K562 (cell line): Measurements from ENCODE around the gene PIK3C2B. TPM values are rescaled to one million over a fixed set of nuclear protein-coding genes. Genes with fewer than 3 reads are reported as not detected.

Experiments
- DPF2 ChIP-seq: fragments of 450-650 bp; IDR thresholded peaks from 2 replicates; pipeline ENCODE4 v1.6.1; 2016
- ELK3 ChIP-seq: fragments of 450-650 bp; formaldehyde crosslinking; IDR thresholded peaks from 2 replicates; pipeline ENCODE4 v1.4.0; 2020; ENCODE audit warnings: mild to moderate bottlenecking
- HMGN3 ChIP-seq: IDR thresholded peaks from 2 replicates; pipeline ENCODE4 v1.6.1; 2011; ENCODE audit warnings: borderline replicate concordance, low read depth, mild to moderate bottlenecking, mixed read lengths, low read length; ENCODE audit not compliant: insufficient read length; ENCODE audit errors: extremely low read depth
- JUND ChIP-seq, 2 experiments: IDR thresholded peaks; 2 replicates in 1 of 2; 3 replicates in 1 of 2; pipeline ENCODE4 v1.6.1; 2011; ENCODE audit warnings: borderline replicate concordance in 2 of 2, low read depth in 2 of 2, low read length in 2 of 2, improper control_type of control experiment in 1 of 2, missing biosample characterization in 1 of 2, missing genetic modification characterization in 1 of 2, missing genetic modification reagents in 1 of 2
- LEF1 ChIP-seq: fragments of 450-650 bp; IDR thresholded peaks from 2 replicates; pipeline ENCODE4 v1.6.1; 2016; ENCODE audit warnings: mild to moderate bottlenecking
- MECOM ChIP-seq: fragments of 250-450 bp; sonication (Bioruptor Pico); IDR thresholded peaks from 2 replicates; pipeline ENCODE4 v1.8.0; 2022; ENCODE audit warnings: inconsistent platforms
- MLLT1 ChIP-seq, 2 experiments: fragments of 450-650 bp; IDR thresholded peaks; 2 replicates each; pipeline ENCODE4 v1.6.1; 2016
- MYC ChIP-seq, 2 experiments: fragments of 250-450 bp in 1 of 2; sonication (Bioruptor Pico) in 1 of 2; IDR thresholded peaks; 2 replicates each; pipeline versions ENCODE4 v1.5.1 to v1.6.1; 2012 to 2021; ENCODE audit warnings: low read depth in 2 of 2, borderline replicate concordance in 1 of 2, improper control_type of control experiment in 1 of 2, low read length in 1 of 2, mild to moderate bottlenecking in 1 of 2, moderate library complexity in 1 of 2
- RAD51 ChIP-seq: fragments of 450-650 bp; IDR thresholded peaks from 2 replicates; pipeline ENCODE4 v1.7.1; 2016; ENCODE audit warnings: low read depth, mild to moderate bottlenecking, borderline replicate concordance
- RBM25 ChIP-seq: fragments of 200-400 bp; formaldehyde crosslinking; IDR thresholded peaks from 2 replicates; pipeline ENCODE4 v1.6.1; 2018; ENCODE audit warnings: low read length, low read depth, moderate library complexity; ENCODE audit not compliant: severe bottlenecking
- SIRT6 ChIP-seq: IDR thresholded peaks from one replicate; pipeline ENCODE4 v1.6.1; 2012; ENCODE audit warnings: low read depth, mild to moderate bottlenecking, control low read depth, inconsistent platforms, low read length, moderate library complexity
- ZBTB2 ChIP-seq: fragments of 450-650 bp; IDR thresholded peaks from 2 replicates; pipeline ENCODE4 v1.6.1; 2016; ENCODE audit warnings: antibody characterized with exemption
- ZFP1 ChIP-seq: fragments of 450-650 bp; formaldehyde crosslinking; IDR thresholded peaks from 2 replicates; pipeline ENCODE4 v1.4.0; 2020; ENCODE audit warnings: mild to moderate bottlenecking, mixed read lengths
- ZKSCAN8 ChIP-seq: fragments of 200-800 bp; sonication (Bioruptor generic); IDR thresholded peaks from 2 replicates; pipeline ENCODE4 v1.6.1; 2016; ENCODE audit warnings: missing genetic modification characterization, missing compliant biosample characterization
- polyA plus RNA-seq, 8 experiments: library from polyadenylated mRNA; depleted of rRNA in 4 of 8; stranded (reverse) in 5 of 8; unstranded in 3 of 8; fragments of >200 nt; fragmentation: Nextera tagmentation in 2 of 8; fragmentation: Illumina TruSeq in 1 of 8; extraction: Ambion mirVana in 2 of 8; extraction: Trizol in 1 of 8; gene quantifications; 2 replicates each; pipeline versions ENCODE4 v1.2.1 to v1.2.3, GENCODE V29; 2011 to 2014; ENCODE audit warnings: inconsistent platforms in 1 of 8, missing spikeins in 1 of 8
- total RNA-seq, 7 experiments: library from RNA; depleted of rRNA in 6 of 7; stranded (reverse); fragments of >200 nt in 6 of 7; fragmentation: Illumina TruSeq in 2 of 7; extraction: Trizol in 2 of 7; gene quantifications; 2 replicates each; pipeline versions ENCODE4 v1.2.1 to v1.2.3, GENCODE V29; 2011 to 2021; ENCODE audit warnings: low replicate concordance in 1 of 7
- TF ChIP-seq, protein P1 (sequence below): fragments of 250-450 bp; sonication (Bioruptor Pico); IDR thresholded peaks from 2 replicates; pipeline ENCODE4 v1.5.0; 2022; ENCODE audit warnings: mild to moderate bottlenecking
- TF ChIP-seq, protein P2 (sequence below): fragments of 250-450 bp; sonication (Bioruptor Pico); IDR thresholded peaks from 2 replicates; pipeline ENCODE4 v1.5.0; 2020; ENCODE audit warnings: mild to moderate bottlenecking, borderline replicate concordance

PIK3C2B gene
- total and polyA plus RNA-seq, 9 of the 15 experiments (the other 6 are each of a cell fraction or from before 2014, with no cell fraction given) = 0.10 to 2.9 (median 0.72) TPM

- no peak for TF ChIP-seq ELK3 (CRISPR knock-in tag)
- peak; percentile 12; the same call in 1 of the 2 replicates for TF ChIP-seq JUND (IDR thresholded peaks at IDR 0.05; ENCODE audit: borderline replicate concordance, low read depth, low read length)
- TF ChIP-seq JUND (tag; IDR thresholded peaks at IDR 0.05; ENCODE audit: borderline replicate concordance, low read depth, low read length) = no peak
- 0 out of 2 replicates have a peak, but pooled peaks have one; percentile 28 for TF ChIP-seq DPF2
- TF ChIP-seq MYC (IDR thresholded peaks at IDR 0.05; ENCODE audit: low read depth, low read length) = 0 out of 2 replicates have a peak, but pooled peaks have one; percentile 40
- TF ChIP-seq MYC (CRISPR knock-in tag; IDR thresholded peaks at IDR 0.05; ENCODE audit: borderline replicate concordance, low read depth) = no peak
- TF ChIP-seq ZKSCAN8 (CRISPR knock-in tag) = no peak; the same call in 1 of the 2 replicates
- TF ChIP-seq MECOM (CRISPR knock-in tag) = no peak
- TF ChIP-seq SIRT6 = no peak
- TF ChIP-seq HMGN3 = no peak
- peak; percentile 33; the same call in 1 of the 2 replicates for TF ChIP-seq RAD51
- peak; percentile 39; the same call in 1 of the 2 replicates for TF ChIP-seq LEF1
- peak; percentile 82 to 99; a peak in 3 of 4 replicates for TF ChIP-seq MLLT1 (IDR thresholded peaks at IDR 0.05)
- TF ChIP-seq, protein P1, sequence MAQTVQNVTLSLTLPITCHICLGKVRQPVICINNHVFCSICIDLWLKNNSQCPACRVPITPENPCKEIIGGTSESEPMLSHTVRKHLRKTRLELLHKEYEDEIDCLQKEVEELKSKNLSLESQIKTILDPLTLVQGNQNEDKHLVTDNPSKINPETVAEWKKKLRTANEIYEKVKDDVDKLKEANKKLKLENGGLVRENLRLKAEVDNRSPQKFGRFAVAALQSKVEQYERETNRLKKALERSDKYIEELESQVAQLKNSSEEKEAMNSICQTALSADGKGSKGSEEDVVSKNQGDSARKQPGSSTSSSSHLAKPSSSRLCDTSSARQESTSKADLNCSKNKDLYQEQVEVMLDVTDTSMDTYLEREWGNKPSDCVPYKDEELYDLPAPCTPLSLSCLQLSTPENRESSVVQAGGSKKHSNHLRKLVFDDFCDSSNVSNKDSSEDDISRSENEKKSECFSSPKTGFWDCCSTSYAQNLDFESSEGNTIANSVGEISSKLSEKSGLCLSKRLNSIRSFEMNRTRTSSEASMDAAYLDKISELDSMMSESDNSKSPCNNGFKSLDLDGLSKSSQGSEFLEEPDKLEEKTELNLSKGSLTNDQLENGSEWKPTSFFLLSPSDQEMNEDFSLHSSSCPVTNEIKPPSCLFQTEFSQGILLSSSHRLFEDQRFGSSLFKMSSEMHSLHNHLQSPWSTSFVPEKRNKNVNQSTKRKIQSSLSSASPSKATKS (CRISPR knock-in tag) = no peak
- TF ChIP-seq ZFP1 (CRISPR knock-in tag) = no peak
- TF ChIP-seq, protein P2, sequence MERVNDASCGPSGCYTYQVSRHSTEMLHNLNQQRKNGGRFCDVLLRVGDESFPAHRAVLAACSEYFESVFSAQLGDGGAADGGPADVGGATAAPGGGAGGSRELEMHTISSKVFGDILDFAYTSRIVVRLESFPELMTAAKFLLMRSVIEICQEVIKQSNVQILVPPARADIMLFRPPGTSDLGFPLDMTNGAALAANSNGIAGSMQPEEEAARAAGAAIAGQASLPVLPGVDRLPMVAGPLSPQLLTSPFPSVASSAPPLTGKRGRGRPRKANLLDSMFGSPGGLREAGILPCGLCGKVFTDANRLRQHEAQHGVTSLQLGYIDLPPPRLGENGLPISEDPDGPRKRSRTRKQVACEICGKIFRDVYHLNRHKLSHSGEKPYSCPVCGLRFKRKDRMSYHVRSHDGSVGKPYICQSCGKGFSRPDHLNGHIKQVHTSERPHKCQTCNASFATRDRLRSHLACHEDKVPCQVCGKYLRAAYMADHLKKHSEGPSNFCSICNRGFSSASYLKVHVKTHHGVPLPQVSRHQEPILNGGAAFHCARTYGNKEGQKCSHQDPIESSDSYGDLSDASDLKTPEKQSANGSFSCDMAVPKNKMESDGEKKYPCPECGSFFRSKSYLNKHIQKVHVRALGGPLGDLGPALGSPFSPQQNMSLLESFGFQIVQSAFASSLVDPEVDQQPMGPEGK (CRISPR knock-in tag) = no peak
- TF ChIP-seq ZBTB2 = no peak
- no peak for TF ChIP-seq RBM25
Observed at GRCh38 chr1:204520834-204521709, 26.5 kb upstream of the PIK3C2B start (continued).
